Gastrocnemius medialis (tissue), 4 donors: Measurements from ENCODE around the gene STARD7. TPM values are rescaled to one million over a fixed set of nuclear protein-coding genes. Genes with fewer than 3 reads are reported as not detected.

Experiments
- ATAC-seq, 2 donors: fragments of 150-250 bp; one replicate each; pipeline ENCODE4 v1.9.1; 2016
- DNase-seq, 2 donors: peaks; one replicate each; pipeline ENCODE4 v3.0.0-alpha.2; 2019
- H3K27ac ChIP-seq, 4 donors: fragments of 200-600 bp; sonication (generic); 1 replicate in 1 of 4; 2 replicates in 3 of 4; pipeline ENCODE4 v1.5.1; 2016 to 2018; ENCODE audit warnings: mild to moderate bottlenecking in 2 of 4, moderate library complexity in 1 of 4
- H3K27me3 ChIP-seq, 3 donors: fragments of 200-600 bp; sonication (generic) in 2 of 3; 1 replicate in 1 of 3; 2 replicates in 2 of 3; pipeline versions ENCODE4 v1.5.1 to v1.6.0; 2016 to 2019; ENCODE audit warnings: mild to moderate bottlenecking in 1 of 3, moderate library complexity in 1 of 3
- H3K36me3 ChIP-seq, 2 donors: fragments of 200-600 bp; sonication (generic) in 1 of 2; one replicate each; pipeline ENCODE4 v1.5.1; 2017 to 2018
- H3K4me1 ChIP-seq, 2 donors: fragments of 200-600 bp; sonication (generic) in 1 of 2; one replicate each; pipeline ENCODE4 v1.5.1; 2016 to 2017; ENCODE audit warnings: mild to moderate bottlenecking in 2 of 2
- H3K4me3 ChIP-seq, 4 donors: fragments of 200-600 bp; sonication (generic) in 3 of 4; 1 replicate in 1 of 4; 2 replicates in 3 of 4; pipeline ENCODE4 v1.5.1; 2016 to 2019; ENCODE audit warnings: mild to moderate bottlenecking in 2 of 4
- H3K9me3 ChIP-seq, 3 donors: fragments of 200-600 bp; sonication (generic) in 2 of 3; 1 replicate in 1 of 3; 2 replicates in 2 of 3; pipeline ENCODE4 v1.5.1; 2016 to 2019
- CTCF ChIP-seq, 5 experiments: fragments of 450-650 bp in 3 of 5; fragments of 200-600 bp in 2 of 5; sonication (generic) in 2 of 5; IDR thresholded peaks in 4 of 5; conservative IDR thresholded peaks in 1 of 5; 1 replicate in 4 of 5; 2 replicates in 1 of 5; pipeline ENCODE4 v1.5.1; 2016 to 2019; ENCODE audit warnings: antibody characterized with exemption in 5 of 5, mild to moderate bottlenecking in 3 of 5, moderate library complexity in 3 of 5
- POLR2A ChIP-seq, 2 donors: fragments of 450-650 bp; IDR thresholded peaks; one replicate each; pipeline ENCODE4 v1.6.1; 2017; ENCODE audit warnings: antibody characterized with exemption in 2 of 2, mild to moderate bottlenecking in 2 of 2, moderate library complexity in 2 of 2
- in situ Hi-C, 4 donors: fragments of 200-750 bp; cut with MboI; loops; one replicate each; pipeline versions ENCODE4 v1.15.0 to v1.8.0; 2017; ENCODE audit warnings: low sequenced_read_pairs in 4 of 4
- intact Hi-C: fragments of 100-400 bp; cut with DNase I; formaldehyde crosslinking; loops from one replicate; pipeline ENCODE4 v1.15.1; 2023; ENCODE audit warnings: low total_unique reads
- total RNA-seq, 4 donors: library from RNA; depleted of rRNA; stranded (reverse); fragments of >200 nt; gene quantifications; one replicate each; pipeline versions ENCODE4 v1.1.0 to v1.2.3, GENCODE V29; 2016

The STARD7 gene
- total RNA-seq, 4 donors from 2014 or later, result 237 to 512 (median 313) TPM

GRCh38 chr2:96249654-96250053 lies 41.0 kb upstream of the STARD7 start:
- H3K9me3 ChIP-seq, result no peaks in the 10 kb centered on the region
- TF ChIP-seq CTCF (IDR thresholded peaks at IDR 0.05 in 4 of 5, conservative IDR thresholded peaks at IDR 0.05 in 1 of 5) (no peak), POLR2A (IDR thresholded peaks at IDR 0.05) (no peak)
- intact Hi-C loops (loop anchor here (5.0 to 10.0 kb wide), 2 partner anchors 257 to 385 kb away; partner anchors contain the start of genes ANKRD36C and KANSL3), in situ Hi-C loops (loop anchor here in 2 of 4 donors (10.0 to 25.0 kb wide), 3 partner anchors 45 to 237 kb away; partner anchors contain the start of genes ASTL (in 1 of the 2), DUSP2 (in 1 of the 2) and STARD7 (in 1 of the 2))
- ATAC-seq (no peak), DNase-seq (peak in 1 of 2 donors; percentile 31)
- H3K27ac ChIP-seq, result peak overlapping the region; percentile 94 to 99 (median 96)
- H3K4me1 ChIP-seq, result peaks cover 71 to 82% of the 10 kb centered on the region in 2 donors
- H3K4me3 ChIP-seq, result no peak overlapping the region
- H3K36me3 ChIP-seq, result peaks cover 0 to 18% of the 10 kb centered on the region in 2 donors
- H3K27me3 ChIP-seq, result no peaks in the 10 kb centered on the region

- intact Hi-C loops, result loop anchor here (5.0 kb wide), 1 partner anchor 256 kb away; the partner anchor contains the start of gene ANKRD36C
- DNase-seq (no peak), ATAC-seq (no peak)
- H3K9me3 ChIP-seq, result no peaks in the 10 kb centered on the region
- peaks cover 61 to 78% of the 10 kb centered on the region in 2 donors for H3K4me1 ChIP-seq
- no peaks in the 10 kb centered on the region for H3K27me3 ChIP-seq
- H3K4me3 ChIP-seq, result no peak overlapping the region
- in situ Hi-C loops, result no loop called here
- H3K27ac ChIP-seq, result no peak overlapping the region
- TF ChIP-seq CTCF (IDR thresholded peaks at IDR 0.05 in 4 of 5, conservative IDR thresholded peaks at IDR 0.05 in 1 of 5), result no peak
- TF ChIP-seq POLR2A (IDR thresholded peaks at IDR 0.05), result no peak
- H3K36me3 ChIP-seq, result peaks cover 0 to 8% of the 10 kb centered on the region in 2 donors
Observed at GRCh38 chr2:96248624-96249023, 40.0 kb upstream of the STARD7 start.

GRCh38 chr2:96247896-96248295 lies 39.3 kb upstream of the STARD7 start:
- Histone ChIP-seq H3K27me3 (no peaks in the 10 kb centered on the region), H3K4me1 (peaks cover 59 to 76% of the 10 kb centered on the region in 2 donors), H3K4me3 (no peak overlapping the region), H3K9me3 (no peaks in the 10 kb centered on the region), H3K36me3 (peaks cover 0 to under 1% of the 10 kb centered on the region in 2 donors), H3K27ac (peak overlapping the region in 2 of 4 donors; percentile 64 to 70)
- no peak for DNase-seq
- in situ Hi-C loops (no loop called here), intact Hi-C loops (loop anchor here (5.0 kb wide), 1 partner anchor 256 kb away; the partner anchor contains the start of gene ANKRD36C)
- TF ChIP-seq CTCF (IDR thresholded peaks at IDR 0.05 in 4 of 5, conservative IDR thresholded peaks at IDR 0.05 in 1 of 5) (no peak), POLR2A (IDR thresholded peaks at IDR 0.05) (no peak)
- no peak for ATAC-seq

- in situ Hi-C loops, result no loop called here
- ATAC-seq (peak; percentile 2 to 70), DNase-seq (peak; percentile 54 to 65)
- no peaks in the 10 kb centered on the region for H3K36me3 ChIP-seq
- TF ChIP-seq CTCF (IDR thresholded peaks at IDR 0.05 in 4 of 5, conservative IDR thresholded peaks at IDR 0.05 in 1 of 5), result no peak
- TF ChIP-seq POLR2A (IDR thresholded peaks at IDR 0.05), result no peak
- H3K27ac ChIP-seq, result peak overlapping the region; percentile 39 to 70 (median 52)
- peaks cover 59 to 76% of the 10 kb centered on the region in 2 donors for H3K4me1 ChIP-seq
- intact Hi-C loops, result loop anchor here (5.0 kb wide), 1 partner anchor 255 kb away; the partner anchor contains the start of gene ANKRD36C
- no peak overlapping the region for H3K4me3 ChIP-seq
- no peaks in the 10 kb centered on the region for H3K27me3 ChIP-seq
- no peaks in the 10 kb centered on the region for H3K9me3 ChIP-seq
Observed at GRCh38 chr2:96247009-96247408, 38.4 kb upstream of the STARD7 start.
